Stimulated activated CD8-positive, alpha-beta memory T cell treated with anti-CD3 and anti-CD28 coated beads, Interleukin-4, amount 100 ng/mL, for 1 hour (primary cell): ENCODE measurements around the gene MAPK1.
"Not testable (repeated sequence)": the region's sequence is repeated elsewhere in the genome, so short reads cannot be mapped to it uniquely, and the experiment has no call there.

Source experiments
- DNase-seq, 2 donors: peaks; one replicate each; pipeline ENCODE4 v3.0.0-alpha.2; 2020; ENCODE audit warnings: low read depth in 2 of 2, low spot score in 1 of 2

The MAPK1 gene

DNA sequence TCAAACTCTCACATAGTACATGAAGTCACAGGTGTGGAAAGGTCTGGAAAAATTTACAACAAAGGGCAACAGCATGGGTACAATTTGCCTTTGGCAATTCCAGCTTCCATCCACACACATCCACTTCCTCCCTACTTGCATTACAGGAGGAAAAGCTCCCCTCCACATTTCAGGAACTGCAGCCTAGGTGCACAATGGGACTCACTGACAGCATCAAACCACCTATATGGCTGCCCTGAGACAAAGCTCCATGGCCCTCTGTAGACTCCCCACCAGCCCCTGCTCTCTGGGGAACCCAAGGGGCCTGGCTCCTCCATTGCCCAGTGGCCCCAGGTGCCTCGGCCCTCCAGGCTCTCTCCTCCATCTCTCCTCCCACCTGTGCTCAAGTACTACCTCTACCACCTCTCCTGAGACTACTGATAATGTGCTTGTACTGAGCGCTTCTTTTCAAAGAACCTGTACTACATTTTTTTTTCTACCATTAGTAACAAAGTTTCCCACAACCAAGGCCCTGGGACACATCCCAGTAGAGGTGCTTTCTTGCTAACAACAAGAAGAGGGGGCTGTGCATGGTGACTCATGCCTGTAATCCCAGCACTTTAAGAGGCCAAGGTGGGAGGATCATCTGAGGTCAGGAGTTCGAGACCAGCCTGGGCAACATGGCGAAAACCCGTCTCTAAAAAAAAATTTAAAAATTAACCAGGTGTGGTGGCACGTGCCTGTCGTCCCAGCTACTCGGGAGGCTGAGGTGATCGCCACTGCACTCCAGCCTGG is 136.7 kb downstream of the MAPK1 start:
- no peak for DNase-seq

DNA sequence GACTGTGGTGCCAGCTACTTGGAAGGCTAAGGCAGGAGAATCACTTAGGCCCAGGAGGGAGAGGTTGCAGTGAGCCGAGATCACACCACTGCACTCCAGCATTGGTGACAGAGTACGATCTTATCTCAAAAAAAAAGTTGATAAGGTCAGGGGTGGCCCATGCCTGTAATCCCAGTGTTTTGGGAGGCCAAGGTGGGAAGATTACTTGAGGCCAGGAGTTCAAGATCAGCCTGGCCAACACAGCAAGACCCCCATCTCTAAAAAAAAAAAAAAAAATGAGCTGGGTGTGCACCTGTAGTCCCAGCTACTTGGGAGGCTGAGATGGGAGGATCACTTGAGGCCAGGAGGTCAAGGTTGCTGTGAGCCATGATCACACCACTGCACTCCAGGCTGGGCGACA is 138.3 kb downstream of the MAPK1 start:
- DNase-seq: not testable (repeated sequence)

DNA sequence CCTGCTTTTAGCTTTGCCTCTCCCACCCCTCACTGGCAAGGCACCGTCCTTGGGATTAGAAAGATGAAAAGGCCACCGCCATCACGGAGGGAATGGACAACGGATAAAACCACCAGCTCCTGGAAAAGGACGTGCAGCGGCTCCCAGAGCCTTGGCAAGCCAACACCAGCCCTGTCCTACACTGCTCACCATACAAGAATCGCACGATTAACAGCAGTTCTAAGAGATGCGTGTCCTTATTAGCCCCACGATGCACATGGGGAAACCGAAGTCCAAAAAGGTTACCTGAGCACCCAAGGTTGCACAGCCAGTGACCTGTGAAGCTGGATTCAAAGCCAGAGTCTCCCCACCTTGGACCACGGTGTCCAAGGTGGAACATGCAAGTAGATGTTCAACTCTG is 139.2 kb downstream of the MAPK1 start:
- DNase-seq: no peak

DNA sequence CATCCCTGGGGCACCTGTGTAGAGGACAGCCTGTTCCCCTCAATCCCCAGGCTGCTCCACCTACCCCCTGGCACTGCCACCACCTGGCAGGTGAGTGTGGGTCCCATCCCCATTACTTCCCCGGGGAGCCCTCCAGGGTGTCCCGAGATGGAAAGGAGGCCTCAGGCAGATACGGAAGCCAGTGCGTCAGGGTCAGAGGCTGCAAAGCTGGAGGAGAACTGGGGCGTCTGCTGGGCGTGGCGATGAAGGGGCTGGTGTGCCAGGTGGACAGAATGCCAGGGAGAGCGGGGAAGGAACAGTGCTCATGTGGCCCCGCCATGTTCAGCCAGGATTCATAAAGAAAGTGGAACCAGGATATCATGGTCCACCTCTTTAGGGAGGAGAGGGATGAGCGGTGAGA is 139.7 kb downstream of the MAPK1 start:
- DNase-seq: no peak

DNA sequence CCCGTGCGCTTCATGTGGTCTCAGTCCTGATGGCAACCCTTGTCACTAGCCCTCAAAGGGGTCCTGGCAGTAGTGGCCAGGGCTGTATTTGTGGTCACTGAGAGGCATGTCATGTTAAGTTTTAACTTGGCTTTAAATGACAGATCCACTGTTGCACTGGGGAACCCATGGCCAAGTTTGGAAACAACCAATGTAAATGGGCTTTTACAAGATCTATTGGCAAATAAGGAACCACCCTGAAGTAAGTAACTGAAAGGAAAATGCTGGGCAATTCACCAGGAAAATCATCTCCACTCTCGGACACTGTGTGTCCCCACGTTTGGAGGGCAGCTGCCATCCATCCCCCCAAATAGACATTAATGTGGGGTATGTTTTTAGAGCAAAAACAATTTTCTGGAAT is 140.3 kb downstream of the MAPK1 start:
- no peak for DNase-seq

DNA sequence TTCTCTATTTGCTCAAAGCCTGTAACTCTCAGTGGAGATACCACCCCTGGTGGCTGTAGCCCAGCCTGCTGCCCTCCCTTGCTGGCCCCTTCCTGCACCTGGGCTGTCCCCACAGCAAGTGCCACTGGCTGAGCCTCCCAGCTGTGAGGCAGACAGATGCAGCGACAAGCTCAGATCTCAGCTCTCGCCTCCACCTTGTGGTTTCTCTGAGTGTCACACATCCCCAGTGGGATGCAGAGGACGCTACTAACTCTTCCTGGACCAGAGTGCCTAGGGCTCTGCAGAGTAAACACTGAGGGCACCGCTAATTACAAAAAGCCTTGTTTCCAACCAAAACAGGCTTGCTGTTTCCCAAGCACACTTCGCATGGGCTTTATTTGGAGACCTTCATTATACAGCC is 140.8 kb downstream of the MAPK1 start:
- no peak for DNase-seq

DNA sequence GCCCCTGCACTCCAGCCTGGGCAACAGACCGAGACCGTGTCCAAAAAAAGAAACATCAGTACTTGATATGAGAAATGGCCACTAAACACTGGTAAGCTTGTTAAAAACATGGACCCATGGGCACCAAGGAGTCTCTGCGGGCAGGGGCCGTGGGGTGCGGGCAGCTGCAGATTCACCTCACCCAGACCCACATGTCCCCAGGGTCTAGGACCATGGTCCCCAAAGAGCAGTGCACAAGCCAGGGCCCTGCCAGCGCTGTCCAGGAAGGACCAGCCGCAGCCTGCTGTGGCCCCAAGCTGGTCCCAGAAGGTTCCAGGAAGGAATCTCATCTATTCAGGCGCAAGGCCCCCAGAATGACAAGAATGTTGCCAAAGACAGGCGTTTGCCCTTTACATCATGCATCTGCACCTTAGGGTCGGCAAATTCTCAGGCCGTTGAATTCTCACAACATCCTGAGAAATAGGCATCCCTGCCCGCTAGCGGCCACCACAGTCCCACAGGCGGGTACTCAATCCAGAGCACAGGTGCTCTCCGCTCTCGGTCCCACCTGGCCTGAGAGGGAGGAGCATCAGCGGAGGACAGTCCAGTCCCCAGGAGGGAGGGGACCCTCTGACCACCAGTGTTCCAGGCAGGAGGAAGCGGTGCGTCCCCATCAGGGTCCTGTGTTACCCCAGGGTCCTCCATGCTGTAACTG is 141.3 kb downstream of the MAPK1 start:
- no peak for DNase-seq

DNA sequence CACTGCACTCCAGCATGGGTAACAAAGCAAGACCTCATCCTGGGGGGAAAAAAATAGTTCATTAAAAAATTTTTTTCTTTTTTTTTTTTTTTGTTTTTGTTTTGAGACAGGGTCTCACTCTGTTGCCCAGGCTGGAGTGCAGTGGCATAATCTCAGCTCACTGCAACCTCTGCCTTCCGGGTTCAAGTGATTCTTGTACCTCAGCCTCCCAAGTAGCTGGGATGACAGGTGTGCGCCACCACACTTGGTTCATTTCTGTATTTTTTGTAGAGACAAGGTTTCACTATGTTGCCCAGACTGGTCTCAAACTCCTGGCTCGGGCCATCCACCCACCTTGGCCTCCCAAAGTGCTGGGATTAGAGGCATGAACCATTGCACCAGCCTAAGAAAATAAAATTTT is 142.9 kb downstream of the MAPK1 start:
- not testable (repeated sequence) for DNase-seq

DNA sequence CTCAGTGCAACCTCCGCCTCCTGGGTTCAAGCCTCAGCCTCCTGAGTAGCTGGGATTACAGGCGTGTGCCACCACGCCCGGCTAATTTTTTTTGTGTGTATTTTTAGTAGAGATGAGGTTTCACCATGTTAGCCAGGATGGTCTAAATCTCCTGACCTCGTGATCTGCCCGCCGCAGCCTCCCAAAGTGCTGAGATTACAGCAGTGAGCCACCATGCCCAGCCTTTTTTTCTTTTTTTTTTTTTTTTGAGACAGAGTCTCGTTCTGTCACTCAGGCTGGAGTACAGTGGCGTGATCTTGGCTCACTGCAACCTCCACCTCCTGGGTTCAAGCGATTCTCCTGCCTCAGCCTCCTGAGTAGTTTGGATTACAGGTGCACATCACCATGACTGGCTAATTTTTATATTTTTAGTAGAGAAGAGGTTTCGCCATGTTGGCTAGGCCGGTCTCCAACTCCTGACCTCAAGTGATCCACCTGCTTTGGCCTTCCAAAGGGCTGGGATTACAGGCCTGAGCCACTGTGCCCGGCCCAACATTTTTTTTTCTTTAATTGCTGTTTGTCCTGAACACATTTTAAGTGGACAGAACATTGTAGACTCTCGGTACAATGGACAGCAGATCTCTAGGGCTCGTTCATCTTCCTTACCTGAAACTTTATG is 146.1 kb downstream of the MAPK1 start:
- DNase-seq: not testable (repeated sequence)

DNA sequence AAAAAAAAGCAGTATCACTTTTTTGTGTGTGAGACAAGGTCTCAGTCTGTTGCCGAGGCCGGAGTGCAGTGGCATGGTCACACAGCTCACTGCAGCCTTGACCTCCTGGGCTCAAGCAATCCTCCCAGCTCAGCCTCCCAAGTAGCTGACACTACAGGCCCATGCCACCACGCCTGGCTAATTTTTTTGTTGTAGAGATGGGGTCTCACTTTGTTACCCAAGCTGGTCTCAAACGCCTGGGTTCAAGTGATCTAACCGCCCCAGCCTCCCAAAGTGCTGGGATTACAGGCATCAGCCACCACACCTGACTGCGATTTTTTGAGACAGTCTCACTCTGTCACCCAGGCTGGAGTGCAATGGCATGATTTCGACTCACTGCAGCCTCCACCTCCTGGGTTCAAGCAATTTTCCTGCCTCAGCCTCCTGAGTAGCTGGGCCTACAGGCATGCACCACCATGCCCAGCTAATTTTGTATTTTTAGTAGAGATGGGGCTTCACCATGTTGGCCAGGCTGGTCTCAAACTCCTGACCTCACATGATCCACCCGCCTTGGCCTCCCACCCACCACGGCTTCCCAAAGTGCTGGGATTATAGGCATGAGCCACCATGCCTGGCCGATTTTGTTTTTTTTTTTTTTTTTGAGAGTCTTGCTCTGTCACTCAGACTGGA is 147.1 kb downstream of the MAPK1 start:
- DNase-seq: not testable (repeated sequence)

DNA sequence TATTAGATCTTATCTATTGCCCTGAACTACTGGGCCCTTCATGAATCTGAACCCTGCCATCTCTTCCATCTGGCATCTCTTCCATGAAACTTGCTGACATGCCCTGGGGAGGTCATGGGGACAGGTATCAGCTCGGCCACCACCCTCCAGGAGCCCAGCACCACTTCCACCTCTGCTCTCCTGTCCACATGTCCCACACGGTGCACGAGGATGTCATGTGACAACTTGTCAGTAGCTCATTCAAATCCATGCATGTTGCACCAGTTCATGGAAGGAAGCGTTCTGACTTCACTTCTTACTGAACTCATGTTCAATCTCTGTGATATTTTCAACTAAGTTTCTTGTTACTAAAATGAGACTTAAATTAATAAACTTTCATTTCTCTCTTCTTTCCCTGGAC is 148.4 kb downstream of the MAPK1 start:
- DNase-seq: no peak

DNA sequence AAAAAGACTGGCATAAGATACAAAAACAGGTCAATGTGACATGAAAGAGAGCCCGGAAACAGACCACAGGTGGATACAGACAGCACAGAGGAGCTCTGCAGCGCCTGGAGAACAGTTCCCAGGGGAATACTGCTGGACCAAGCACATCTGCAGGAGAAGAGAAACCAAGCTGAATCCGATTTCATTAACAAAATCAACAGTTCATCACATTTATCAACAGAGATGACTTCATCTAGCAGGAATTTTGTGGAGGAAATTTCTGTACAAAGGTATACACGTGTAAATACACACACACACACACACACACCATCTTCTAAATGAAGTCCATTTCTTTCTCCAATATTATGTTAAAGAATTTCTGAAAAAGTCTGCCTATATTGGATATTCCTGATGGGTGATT is 148.9 kb downstream of the MAPK1 start:
- DNase-seq: no peak

DNA sequence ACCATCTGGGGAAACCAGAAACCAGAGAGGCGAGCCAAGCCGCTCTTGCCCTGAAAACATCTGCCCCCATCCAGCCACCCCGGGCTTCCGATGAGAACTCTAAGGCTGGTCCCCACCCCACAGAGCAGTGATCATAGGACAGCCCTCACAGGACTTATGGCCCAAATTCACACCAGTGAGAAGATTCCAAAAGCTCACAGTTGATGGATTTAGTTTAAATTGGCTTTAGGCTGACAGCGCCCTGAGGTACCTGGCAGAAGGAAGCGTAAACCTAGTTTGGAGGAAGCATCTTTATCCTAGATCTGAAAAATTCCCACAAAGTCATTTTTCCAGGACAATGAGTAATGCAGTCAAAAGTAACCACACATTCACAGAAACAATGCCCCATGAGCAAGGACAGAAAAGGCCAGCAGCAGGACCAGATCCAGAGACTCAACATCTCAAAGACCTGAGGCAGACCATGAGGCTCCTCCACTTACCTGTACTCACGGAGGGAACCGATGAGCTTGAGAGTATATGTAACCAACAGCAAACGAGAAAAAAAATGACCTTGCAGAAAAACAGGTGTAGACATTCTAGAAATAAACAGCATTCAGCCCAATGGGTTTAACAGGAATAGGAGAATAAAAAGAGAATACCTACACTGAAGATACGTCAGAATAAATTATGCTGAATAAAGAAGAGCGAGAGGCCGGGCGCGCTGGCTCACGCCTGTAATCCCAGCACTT is 150.9 kb downstream of the MAPK1 start:
- DNase-seq: not testable (repeated sequence)

DNA sequence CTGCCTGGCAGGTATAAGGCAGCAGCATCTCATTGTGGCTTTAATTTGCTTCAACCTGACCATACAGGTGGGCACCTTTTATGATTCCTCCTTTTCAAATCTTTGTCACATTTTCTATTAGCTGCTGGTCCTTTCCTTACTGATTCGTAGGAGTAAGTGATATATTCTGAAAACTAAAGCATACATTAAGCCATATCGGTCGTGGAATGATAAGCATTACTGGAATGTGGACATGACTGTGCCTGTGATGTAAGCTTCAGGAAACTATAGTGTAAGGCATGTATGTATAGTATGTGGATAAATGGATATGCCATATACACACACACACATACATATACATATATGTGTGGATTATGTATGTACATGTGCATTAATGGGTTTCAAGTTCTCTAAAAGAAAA is 152.7 kb downstream of the MAPK1 start:
- no peak for DNase-seq

DNA sequence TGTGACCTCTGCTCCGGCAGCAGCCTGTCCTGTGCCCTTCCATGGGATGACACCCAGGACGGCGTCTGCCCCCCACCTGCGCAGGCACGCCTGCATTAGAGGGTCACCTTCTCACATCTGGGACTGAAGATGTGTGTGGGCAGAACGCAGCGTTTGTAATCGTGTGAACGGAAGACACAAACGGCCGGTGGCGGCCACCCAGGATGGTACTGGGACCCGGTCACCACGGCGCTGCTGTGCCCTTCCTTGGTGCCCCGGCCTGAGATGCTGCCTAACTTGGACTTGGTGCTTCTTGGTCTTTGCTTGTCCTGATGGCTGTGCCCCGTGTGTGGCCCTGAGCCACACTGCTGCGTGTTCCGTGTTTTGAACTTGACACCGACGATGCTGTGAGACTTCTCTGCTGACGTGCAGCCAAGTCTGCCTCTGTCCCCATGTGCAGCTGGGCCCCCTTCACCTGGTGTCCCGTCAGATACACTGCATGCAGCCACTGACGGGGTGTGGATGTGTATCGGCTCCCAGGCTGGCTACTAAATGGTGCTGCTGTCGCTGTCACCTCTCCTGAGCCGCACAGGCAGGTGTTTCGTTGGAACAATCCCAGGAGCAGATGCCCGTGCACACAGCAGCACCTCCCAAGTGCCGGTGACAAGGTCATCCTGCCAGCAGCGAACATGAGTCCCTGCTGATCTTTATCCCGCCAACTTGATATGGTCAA is 153.2 kb downstream of the MAPK1 start:
- no peak for DNase-seq

DNA sequence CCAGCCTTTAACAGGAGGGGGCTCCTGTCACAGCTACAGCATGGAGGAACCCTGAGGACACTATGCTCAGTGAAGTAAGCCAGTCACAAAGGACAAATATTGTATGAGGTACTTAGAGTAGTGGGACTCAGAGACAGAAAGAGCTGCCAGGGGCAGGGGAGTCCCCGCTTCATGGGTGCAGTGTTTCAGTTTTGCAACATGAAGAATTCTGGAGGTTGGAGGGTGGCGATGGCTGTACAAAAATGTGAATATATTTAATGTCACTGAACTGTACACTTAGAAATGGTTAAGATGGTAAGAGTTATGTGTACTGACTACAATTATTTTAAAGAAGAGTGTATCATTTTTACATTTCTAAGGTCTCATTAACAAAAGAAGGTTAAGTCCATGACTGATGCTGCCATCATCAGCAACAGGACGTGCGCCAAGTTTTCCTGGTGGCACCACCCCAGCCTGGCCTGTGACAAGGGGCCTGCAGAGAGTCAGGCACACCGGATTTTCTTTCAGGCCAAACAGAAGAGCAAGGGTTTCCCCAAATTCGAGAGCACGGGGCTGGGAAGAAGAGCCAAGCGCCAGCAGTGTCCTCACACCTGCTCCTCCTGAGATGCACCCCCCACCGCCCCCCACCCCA is 153.9 kb downstream of the MAPK1 start:
- no peak for DNase-seq

DNA sequence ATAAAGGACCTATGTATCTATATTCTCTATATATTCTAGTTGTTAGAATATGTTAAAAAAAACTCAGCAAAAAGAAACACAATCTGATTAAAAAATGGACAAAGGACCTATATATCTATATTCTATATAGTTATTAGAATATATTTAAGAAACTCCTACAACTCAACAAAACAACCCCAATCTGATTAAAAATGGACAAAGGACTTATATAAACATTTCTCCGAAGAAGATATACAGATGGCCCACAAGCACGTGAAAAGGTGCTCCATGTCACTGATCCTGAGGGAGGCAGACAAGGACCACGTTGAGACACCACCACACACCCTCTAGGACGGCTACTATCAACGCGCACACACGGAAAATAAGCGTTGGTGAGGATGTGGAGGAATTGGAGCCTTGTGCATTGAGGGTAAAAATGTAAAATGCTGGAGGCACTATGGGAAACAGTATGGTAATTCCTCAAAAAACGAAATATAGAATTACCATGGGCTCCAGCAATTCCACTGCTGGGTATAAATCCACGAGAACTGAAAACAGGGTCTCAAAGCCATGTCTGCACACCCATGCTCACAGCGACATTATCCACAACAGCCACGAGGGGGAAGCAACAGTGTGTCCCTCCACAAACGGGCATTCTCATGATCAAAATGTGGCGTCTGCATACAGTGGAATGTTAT is 154.6 kb downstream of the MAPK1 start:
- DNase-seq: peak in 1 of 2 donors; percentile 24

DNA sequence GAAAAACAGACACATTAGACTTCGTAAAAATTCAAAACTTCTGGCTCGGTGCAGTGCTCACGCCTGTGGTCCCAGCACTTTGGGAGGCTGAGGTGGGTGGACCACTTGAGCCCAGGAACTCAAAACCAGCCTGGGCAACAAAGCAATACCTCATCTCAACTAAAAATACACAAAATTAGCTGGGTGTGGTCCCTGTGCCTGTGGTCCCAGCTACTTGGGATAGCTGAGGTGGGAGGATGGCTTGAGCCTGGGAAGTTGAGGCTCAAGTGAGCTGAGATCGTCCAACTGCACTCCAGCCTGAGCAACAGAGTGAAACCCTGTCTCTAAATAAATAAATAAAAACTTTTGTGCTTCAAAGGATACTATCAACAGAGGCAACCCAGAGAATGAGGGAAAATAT is 155.6 kb downstream of the MAPK1 start:
- no peak for DNase-seq

DNA sequence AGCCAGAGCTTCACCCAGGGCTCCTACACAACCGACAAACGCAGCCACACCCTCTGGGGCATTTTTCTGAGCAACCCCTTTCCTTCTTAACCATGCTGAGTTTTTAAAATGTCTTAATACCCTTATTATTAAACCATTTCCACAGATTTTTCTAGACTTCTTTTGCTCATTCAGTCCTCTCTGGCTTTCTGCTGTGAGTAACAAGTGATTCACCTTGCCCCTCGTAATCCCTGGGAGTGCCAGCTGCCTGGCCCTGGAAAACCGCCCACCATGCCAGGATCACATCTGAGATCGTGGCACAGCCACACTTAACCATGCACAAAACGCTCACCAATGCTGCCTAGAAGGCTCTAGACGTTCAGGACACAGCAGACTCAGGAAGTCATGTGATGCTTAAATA is 157.3 kb downstream of the MAPK1 start:
- DNase-seq: no peak
